Uterus (tissue), 4 donors: Measurements from ENCODE around the gene AKR1A1. TPM values are rescaled to one million over a fixed set of nuclear protein-coding genes. Genes with fewer than 3 reads are reported as not detected.
A peak's percentile ranks its signal among the peaks of the same experiment; 100 is the strongest.

Experiments used
- DNase-seq, 2 donors: peaks; one replicate each; pipeline ENCODE4 v3.0.0-alpha.2; 2019 to 2020
- H3K27ac ChIP-seq, 2 donors: fragments of 200-600 bp; sonication (generic); 1 replicate in 1 of 2; 2 replicates in 1 of 2; pipeline ENCODE4 v1.5.1; 2016 to 2018
- H3K27me3 ChIP-seq, 2 donors: fragments of 200-600 bp; sonication (generic); one replicate each; pipeline ENCODE4 v1.5.1; 2018 to 2019; ENCODE audit warnings: control low read depth in 1 of 2
- H3K36me3 ChIP-seq, 2 donors: fragments of 200-600 bp; sonication (generic); one replicate each; pipeline ENCODE4 v1.5.1; 2019; ENCODE audit warnings: control low read depth in 1 of 2
- H3K4me1 ChIP-seq, 2 donors: fragments of 200-600 bp; sonication (generic); one replicate each; pipeline ENCODE4 v1.5.1; 2018 to 2019; ENCODE audit warnings: control low read depth in 1 of 2
- H3K4me3 ChIP-seq, 2 donors: fragments of 200-600 bp; sonication (generic); 1 replicate in 1 of 2; 2 replicates in 1 of 2; pipeline ENCODE4 v1.5.1; 2018 to 2019; ENCODE audit warnings: mild to moderate bottlenecking in 1 of 2
- H3K9me3 ChIP-seq, 2 donors: fragments of 200-600 bp; sonication (generic); one replicate each; pipeline ENCODE4 v1.5.1; 2019; ENCODE audit warnings: control low read depth in 1 of 2
- POLR2A ChIP-seq, 2 donors: fragments of 450-650 bp; IDR thresholded peaks; one replicate each; pipeline ENCODE4 v1.6.1; 2016; ENCODE audit warnings: antibody characterized with exemption in 2 of 2, mild to moderate bottlenecking in 1 of 2, moderate library complexity in 1 of 2
- intact Hi-C: fragments of 100-400 bp; cut with DNase I; formaldehyde crosslinking; loops from one replicate; pipeline ENCODE4 v1.15.1; 2023; ENCODE audit warnings: low total_unique reads
- total RNA-seq, 4 donors: library from RNA; depleted of rRNA in 3 of 4; stranded (reverse); fragments of >200 nt in 3 of 4; gene quantifications; one replicate each; pipeline versions ENCODE4 v1.1.0 to v1.2.4, GENCODE V29; 2014 to 2023
- TF ChIP-seq, protein P1 (sequence below), 4 experiments: fragments of 200-600 bp in 2 of 4; fragments of 450-650 bp in 2 of 4; sonication (generic) in 2 of 4; IDR thresholded peaks; one replicate each; pipeline ENCODE4 v1.5.1; 2016 to 2019; ENCODE audit warnings: antibody characterized with exemption in 4 of 4, mild to moderate bottlenecking in 2 of 4, moderate library complexity in 1 of 4
- donor health status: DM: yes; HTN: yes; CAD: no.

The AKR1A1 gene
- total RNA-seq, 4 donors from 2014 or later = 75.3 to 162 (median 106) TPM

DNA sequence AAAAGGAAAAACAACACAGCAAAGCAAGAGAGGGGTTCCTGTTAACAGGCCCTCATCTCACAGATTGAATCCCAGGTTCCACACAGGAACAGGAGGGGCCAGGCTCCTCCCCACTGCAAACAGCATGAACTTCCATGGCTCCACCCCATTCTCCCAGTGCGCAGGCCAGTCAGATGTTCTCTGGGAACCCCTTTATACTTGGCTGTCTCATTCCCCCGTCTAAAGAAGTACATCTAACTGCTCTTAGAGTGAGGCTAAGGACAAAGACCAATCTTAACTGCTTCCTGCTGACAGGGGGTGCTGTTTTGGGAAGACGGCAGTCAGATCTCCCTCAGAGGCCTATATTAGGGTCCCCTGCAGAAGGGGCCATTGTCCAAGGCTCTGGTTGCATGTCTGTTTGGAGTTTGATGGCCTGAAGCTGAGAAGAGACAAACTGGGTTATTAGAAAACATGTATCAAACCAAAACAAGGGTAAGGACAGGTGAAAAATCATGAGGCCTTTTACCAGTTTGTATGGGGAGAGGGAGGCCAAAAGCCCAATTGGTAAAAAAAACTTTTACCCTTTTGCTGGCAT, 22.7 kb downstream of the AKR1A1 start:
- H3K36me3 ChIP-seq = no peaks in the 10 kb centered on the region
- H3K4me1 ChIP-seq = no peaks in the 10 kb centered on the region
- no peaks in the 10 kb centered on the region for H3K9me3 ChIP-seq
- intact Hi-C loops = no loop called here
- H3K27me3 ChIP-seq = no peaks in the 10 kb centered on the region
- no peak for DNase-seq
- TF ChIP-seq, protein P1, sequence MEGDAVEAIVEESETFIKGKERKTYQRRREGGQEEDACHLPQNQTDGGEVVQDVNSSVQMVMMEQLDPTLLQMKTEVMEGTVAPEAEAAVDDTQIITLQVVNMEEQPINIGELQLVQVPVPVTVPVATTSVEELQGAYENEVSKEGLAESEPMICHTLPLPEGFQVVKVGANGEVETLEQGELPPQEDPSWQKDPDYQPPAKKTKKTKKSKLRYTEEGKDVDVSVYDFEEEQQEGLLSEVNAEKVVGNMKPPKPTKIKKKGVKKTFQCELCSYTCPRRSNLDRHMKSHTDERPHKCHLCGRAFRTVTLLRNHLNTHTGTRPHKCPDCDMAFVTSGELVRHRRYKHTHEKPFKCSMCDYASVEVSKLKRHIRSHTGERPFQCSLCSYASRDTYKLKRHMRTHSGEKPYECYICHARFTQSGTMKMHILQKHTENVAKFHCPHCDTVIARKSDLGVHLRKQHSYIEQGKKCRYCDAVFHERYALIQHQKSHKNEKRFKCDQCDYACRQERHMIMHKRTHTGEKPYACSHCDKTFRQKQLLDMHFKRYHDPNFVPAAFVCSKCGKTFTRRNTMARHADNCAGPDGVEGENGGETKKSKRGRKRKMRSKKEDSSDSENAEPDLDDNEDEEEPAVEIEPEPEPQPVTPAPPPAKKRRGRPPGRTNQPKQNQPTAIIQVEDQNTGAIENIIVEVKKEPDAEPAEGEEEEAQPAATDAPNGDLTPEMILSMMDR (IDR thresholded peaks at IDR 0.05) = no peak
- no peak for TF ChIP-seq POLR2A (IDR thresholded peaks at IDR 0.05)
- no peak overlapping the region for H3K4me3 ChIP-seq
- no peak overlapping the region for H3K27ac ChIP-seq

DNA sequence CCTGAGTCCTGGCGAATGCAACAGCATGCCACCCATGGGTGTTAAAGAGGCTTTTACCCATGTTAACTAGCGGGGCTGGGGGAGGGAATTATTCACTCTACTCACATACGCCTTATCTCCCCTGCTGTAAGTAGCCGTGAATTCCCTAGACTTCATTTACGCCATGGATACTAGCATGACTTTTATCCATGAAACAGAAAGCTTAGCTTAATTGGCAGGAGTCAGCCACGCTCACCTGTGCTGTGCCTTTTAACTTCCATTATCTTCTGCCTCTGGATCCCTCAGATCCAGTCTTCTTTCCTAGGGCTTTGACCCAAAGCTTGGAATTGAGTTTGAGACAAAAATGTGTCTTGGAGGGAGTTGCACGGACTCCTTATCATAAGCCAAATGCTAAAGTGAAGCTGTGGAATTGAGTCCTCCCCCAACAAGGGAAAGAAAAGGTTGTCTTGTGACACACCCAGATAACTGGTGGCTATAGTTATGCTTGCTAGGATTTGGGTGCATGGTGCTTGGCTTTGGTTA, 23.5 kb downstream of the AKR1A1 start:
- no peaks in the 10 kb centered on the region for H3K9me3 ChIP-seq
- no peaks in the 10 kb centered on the region for H3K36me3 ChIP-seq
- no peak for TF ChIP-seq POLR2A (IDR thresholded peaks at IDR 0.05)
- TF ChIP-seq, protein P1 (IDR thresholded peaks at IDR 0.05) = no peak
- no peak for DNase-seq
- no peak overlapping the region for H3K4me3 ChIP-seq
- intact Hi-C loops = no loop called here
- no peaks in the 10 kb centered on the region for H3K27me3 ChIP-seq
- no peaks in the 10 kb centered on the region for H3K4me1 ChIP-seq
- H3K27ac ChIP-seq = no peak overlapping the region

DNA sequence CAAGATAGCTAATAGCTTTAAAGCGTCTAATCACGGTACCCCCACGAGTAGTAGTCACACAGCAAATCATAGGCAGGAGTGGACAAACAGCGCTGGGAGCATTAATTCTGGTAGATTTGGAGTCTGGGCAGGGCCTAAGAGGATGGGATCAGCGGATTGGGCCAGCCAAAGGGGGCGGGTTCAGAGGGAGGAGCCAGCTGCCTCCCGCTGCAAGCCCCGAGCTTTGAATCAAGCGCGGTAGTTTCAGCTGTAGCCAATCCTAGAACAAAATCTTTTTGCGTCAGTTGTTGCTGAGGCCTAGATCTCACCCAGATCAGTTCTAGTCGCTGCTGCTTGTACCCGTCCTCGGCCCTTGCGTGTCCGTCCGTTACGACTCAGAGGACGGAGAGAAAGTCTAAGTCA, 32.6 kb downstream of the AKR1A1 start:
- intact Hi-C loops = no loop called here
- TF ChIP-seq, protein P1 (IDR thresholded peaks at IDR 0.05) = no peak
- TF ChIP-seq POLR2A (IDR thresholded peaks at IDR 0.05) = no peak
- Histone ChIP-seq H3K4me3 (peak overlapping the region; percentile 87 to 100), H3K4me1 (peaks cover 7 to 9% of the 10 kb centered on the region in 2 donors), H3K27me3 (no peaks in the 10 kb centered on the region), H3K36me3 (no peaks in the 10 kb centered on the region), H3K9me3 (no peaks in the 10 kb centered on the region), H3K27ac (peak overlapping the region; percentile 92 to 96)
- peak; percentile 96 for DNase-seq

DNA sequence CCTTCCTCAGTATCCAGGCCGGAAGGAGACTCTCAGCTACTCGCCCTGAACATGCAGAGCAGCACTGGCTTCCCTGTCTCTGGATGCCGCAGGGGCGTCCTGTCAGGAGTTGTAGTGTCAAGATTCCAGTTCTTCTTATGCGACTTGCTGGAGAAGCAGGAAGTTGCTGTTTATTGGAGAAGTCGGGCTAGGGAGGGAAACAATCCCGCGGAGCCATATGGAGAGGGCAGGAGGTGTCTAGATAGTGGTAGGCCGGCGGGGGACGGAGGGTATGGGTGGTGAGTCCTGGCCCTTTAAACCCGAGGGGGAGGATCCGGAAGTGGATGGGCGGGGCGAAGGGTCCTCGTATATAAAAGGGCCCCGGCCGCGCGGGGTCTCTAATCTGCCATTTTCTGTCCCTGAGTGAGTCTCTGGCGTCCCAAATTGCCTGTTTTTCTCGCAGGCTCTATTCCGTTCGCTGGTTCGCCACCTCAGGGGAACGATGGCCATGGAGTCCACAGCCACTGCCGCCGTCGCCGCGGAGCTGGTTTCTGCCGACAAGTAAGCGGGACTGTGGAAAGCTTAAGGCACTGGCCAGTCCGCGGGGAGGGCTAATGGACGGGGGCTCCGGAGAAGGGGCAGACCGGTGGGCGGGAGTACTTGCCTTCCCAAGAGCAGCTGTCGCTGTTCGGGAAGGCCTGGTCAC, 33.2 kb downstream of the AKR1A1 start, which contains the start of gene NASP:
Gene NASP (plus strand): TSS at position 376 of the 685 bp plus-strand sequence. CDS start 106 bp downstream, at position 482.
- H3K4me3 ChIP-seq = peak within 1 kb of the TSS; percentile 87 to 100
- H3K36me3 ChIP-seq = no peaks in the 10 kb centered on the region
- H3K4me1 ChIP-seq = peaks cover 7 to 9% of the 10 kb centered on the region in 2 donors
- H3K9me3 ChIP-seq = no peaks in the 10 kb centered on the region
- H3K27me3 ChIP-seq = no peaks in the 10 kb centered on the region
- peak; percentile 91 to 92 for DNase-seq
- TF ChIP-seq, protein P1 (IDR thresholded peaks at IDR 0.05) = no peak
- peak; percentile 70 to 75 for TF ChIP-seq POLR2A (IDR thresholded peaks at IDR 0.05)
- intact Hi-C loops = no loop called here
- peak within 1 kb of the TSS; percentile 92 to 96 for H3K27ac ChIP-seq
